Measurements from ENCODE around the gene STAM2. TPM values are rescaled to one million over a fixed set of nuclear protein-coding genes. Genes with fewer than 3 reads are reported as not detected.

The STAM2 gene
- total RNA-seq, 1 donor from 2014 or later = 27.5 TPM

DNA sequence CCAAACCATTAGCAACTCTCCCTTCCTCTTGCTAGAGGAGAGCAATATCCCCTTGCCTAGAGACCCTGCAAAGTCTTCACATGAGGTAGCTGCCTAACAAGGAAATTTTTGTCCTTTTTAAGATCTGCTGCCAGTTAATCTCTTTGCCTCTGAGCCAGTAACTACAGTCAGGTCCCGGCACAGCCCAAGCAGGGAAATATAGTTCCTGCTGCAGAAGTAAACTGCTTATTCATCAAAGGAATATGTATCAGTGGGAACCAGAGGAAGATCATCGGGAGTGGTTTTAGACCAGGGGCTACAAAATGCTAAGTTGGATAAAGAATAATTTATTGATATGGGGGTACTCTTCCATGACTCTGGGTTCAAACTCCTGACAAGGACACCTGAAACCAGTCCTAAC, 107.3 kb downstream of the STAM2 start:
- H3K4me3 ChIP-seq = no peak overlapping the region
- peaks cover 6% of the 10 kb centered on the region for H3K4me1 ChIP-seq
- no peaks in the 10 kb centered on the region for H3K27me3 ChIP-seq
- no peaks in the 10 kb centered on the region for H3K36me3 ChIP-seq
- no peak overlapping the region for H3K27ac ChIP-seq
- TF ChIP-seq POLR2A (IDR thresholded peaks at IDR 0.05) (no peak), POLR2AphosphoS5 (IDR thresholded peaks at IDR 0.05; ENCODE audit: insufficient read depth in 1 of 2, low read depth in 1 of 2) (no peak)
- TF ChIP-seq, protein P1, sequence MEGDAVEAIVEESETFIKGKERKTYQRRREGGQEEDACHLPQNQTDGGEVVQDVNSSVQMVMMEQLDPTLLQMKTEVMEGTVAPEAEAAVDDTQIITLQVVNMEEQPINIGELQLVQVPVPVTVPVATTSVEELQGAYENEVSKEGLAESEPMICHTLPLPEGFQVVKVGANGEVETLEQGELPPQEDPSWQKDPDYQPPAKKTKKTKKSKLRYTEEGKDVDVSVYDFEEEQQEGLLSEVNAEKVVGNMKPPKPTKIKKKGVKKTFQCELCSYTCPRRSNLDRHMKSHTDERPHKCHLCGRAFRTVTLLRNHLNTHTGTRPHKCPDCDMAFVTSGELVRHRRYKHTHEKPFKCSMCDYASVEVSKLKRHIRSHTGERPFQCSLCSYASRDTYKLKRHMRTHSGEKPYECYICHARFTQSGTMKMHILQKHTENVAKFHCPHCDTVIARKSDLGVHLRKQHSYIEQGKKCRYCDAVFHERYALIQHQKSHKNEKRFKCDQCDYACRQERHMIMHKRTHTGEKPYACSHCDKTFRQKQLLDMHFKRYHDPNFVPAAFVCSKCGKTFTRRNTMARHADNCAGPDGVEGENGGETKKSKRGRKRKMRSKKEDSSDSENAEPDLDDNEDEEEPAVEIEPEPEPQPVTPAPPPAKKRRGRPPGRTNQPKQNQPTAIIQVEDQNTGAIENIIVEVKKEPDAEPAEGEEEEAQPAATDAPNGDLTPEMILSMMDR (IDR thresholded peaks at IDR 0.05) = no peak
- H3K9me3 ChIP-seq = no peaks in the 10 kb centered on the region
- intact Hi-C loops (cut with DNase I) = no loop called here
- DNase-seq (ENCODE audit: extremely low spot score in 2 of 2) = no peak

DNA sequence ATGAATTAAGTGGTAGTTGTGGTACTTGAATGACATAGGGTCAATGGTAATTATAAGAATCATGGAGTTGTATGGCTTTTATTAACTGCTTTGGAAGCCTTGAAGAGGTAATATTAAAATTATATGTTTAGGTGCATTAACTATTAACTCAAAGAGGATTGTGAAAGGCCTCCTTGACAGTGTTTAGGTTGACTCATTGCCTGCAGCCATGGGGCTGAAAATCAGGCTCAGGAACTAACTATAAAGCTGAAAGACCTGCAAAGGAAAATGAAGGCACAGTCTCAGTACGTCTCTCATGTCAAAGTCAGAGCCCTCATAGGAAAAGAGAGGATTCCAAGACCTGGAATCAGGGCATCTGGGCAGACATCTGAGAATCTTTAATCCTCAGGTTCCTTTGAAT, 107.7 kb downstream of the STAM2 start:
- H3K4me1 ChIP-seq = peaks cover 7% of the 10 kb centered on the region

More for the DNA sequence above, 107.7 kb downstream of the STAM2 start:
- no peak overlapping the region for H3K27ac ChIP-seq
- H3K4me3 ChIP-seq = no peak overlapping the region
- no peaks in the 10 kb centered on the region for H3K27me3 ChIP-seq
- no peak for DNase-seq (ENCODE audit: extremely low spot score in 2 of 2)
- intact Hi-C loops (cut with DNase I) = no loop called here
- H3K36me3 ChIP-seq = no peaks in the 10 kb centered on the region
- TF ChIP-seq POLR2A (IDR thresholded peaks at IDR 0.05) (no peak), POLR2AphosphoS5 (IDR thresholded peaks at IDR 0.05; ENCODE audit: insufficient read depth in 1 of 2, low read depth in 1 of 2) (no peak)
- TF ChIP-seq, protein P1 (IDR thresholded peaks at IDR 0.05) = no peak
- no peaks in the 10 kb centered on the region for H3K9me3 ChIP-seq

Small RNA genes within 50 kb of the gene (small RNA-seq; reads per million reads assigned to genes)
- not detected for gene RPL30P2

Other genes starting within 250 kb of the STAM2 start
- 4.9 TPM for gene CACNB4, start 76.7 kb downstream of the STAM2 start, total RNA-seq
- gene FMNL2, start 159.4 kb upstream of the STAM2 start, total RNA-seq = 35.4 TPM

Data from vagina (tissue), 2 donors.